ENCODE data around the gene C22orf31. TPM values are rescaled to one million over a fixed set of nuclear protein-coding genes. Genes with fewer than 3 reads are reported as not detected.

Gene C22orf31
- not detected in 2 replicates for total RNA-seq

GRCh38 chr22:29061773-29062172 is at the start of gene C22orf31:
C22orf31 (minus strand) TSS chr22:29061831; CDS start chr22:29061792, 39 bp downstream.

DNA sequence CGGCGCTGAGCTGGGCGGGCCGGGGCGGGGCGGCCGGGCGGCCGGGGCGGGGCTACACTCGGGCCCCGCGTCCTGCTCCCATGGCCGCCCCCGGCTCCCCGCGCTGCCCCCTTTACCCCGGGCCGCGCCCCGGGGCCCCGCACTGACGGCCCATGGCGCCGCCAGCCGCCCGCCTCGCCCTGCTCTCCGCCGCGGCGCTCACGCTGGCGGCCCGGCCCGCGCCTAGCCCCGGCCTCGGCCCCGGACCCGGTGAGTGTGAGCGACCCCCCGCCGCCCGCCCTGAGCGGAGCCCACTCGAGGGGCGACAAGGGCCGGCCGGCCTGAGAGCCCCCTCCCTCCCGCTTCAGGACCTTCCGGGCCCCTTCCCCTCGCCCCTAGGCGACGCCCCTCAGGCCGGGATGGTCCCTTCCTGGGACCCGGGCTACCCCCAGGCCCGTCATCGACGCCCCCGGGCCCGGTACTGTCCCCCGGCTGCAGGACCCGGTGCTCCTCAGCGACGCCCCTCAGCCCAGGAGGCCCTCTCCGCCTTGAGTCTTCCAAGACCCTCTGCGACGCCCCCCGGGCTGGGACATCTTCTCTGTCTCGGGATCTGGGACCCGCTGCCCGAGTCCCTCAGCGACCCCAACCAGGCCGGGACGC is 11.5 kb upstream of the C22orf31 start, which contains the start of gene KREMEN1:
Gene KREMEN1, plus strand, starts transcription at position 57 of the 639 bp plus-strand sequence. Its CDS starts 96 bp downstream, at position 153.

Other genes with a start within 250 kb of the C22orf31 start
- 5.1 and 7.2 TPM in 2 replicates for gene ZNRF3, start 178.3 kb downstream of the C22orf31 start, total RNA-seq
- 6.5 and 7.7 TPM in 2 replicates for gene KREMEN1, start 11.2 kb upstream of the C22orf31 start, total RNA-seq
- 0.96 TPM in 1 of 2 replicates, not detected in the other for gene EMID1, start 144.1 kb upstream of the C22orf31 start, total RNA-seq
- 22.2 and 25.6 TPM in 2 replicates for gene RHBDD3, start 206.2 kb upstream of the C22orf31 start, total RNA-seq
- gene EWSR1, start 206.4 kb upstream of the C22orf31 start, total RNA-seq, result 74.8 and 133 TPM in 2 replicates
- gene GAS2L1, start 244.8 kb upstream of the C22orf31 start, total RNA-seq, result 12.3 and 17.9 TPM in 2 replicates

All from tracheal epithelial cell (primary cell).